ENCODE data around the gene UFSP2.

Gene UFSP2

DNA sequence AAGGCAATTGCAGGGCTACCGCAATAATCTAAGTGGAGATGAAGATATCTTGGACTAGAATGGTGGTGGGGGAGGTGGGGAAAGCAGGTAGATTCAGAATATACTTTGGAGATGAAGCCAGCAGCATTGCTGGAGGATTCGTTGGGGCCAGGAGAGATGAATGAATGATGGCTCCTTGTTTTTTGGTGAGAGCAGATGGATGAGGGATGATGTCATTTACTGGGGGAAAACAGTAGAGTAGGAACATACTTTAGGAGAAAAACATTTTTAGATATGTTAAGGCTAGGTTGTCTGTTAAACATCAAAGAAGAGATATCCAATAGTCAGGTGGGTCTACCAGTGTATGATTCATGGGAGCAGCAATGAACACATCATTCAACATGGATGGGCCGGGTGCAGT lies 39.9 kb upstream of the UFSP2 start:
- H3K4me2 ChIP-seq (ENCODE audit: low read depth, low read length, poor library complexity, severe bottlenecking), result no peak overlapping the region
- H3K79me2 ChIP-seq (ENCODE audit: insufficient read depth, low read length), result peaks cover 40% of the 10 kb centered on the region
- H3F3A ChIP-seq (ENCODE audit: insufficient read depth), result peaks cover 11% of the 10 kb centered on the region; the same call in 1 of the 2 replicates
- no peak overlapping the region for H3K27ac ChIP-seq (ENCODE audit: low read depth, low read length)
- no peaks in the 10 kb centered on the region for H3K9me2 ChIP-seq (replicated peaks; ENCODE audit: insufficient read depth, low read length)
- no peak overlapping the region for H3K4me3 ChIP-seq (ENCODE audit: insufficient read depth, low read length, poor library complexity, severe bottlenecking)
- TF ChIP-seq, protein P1, sequence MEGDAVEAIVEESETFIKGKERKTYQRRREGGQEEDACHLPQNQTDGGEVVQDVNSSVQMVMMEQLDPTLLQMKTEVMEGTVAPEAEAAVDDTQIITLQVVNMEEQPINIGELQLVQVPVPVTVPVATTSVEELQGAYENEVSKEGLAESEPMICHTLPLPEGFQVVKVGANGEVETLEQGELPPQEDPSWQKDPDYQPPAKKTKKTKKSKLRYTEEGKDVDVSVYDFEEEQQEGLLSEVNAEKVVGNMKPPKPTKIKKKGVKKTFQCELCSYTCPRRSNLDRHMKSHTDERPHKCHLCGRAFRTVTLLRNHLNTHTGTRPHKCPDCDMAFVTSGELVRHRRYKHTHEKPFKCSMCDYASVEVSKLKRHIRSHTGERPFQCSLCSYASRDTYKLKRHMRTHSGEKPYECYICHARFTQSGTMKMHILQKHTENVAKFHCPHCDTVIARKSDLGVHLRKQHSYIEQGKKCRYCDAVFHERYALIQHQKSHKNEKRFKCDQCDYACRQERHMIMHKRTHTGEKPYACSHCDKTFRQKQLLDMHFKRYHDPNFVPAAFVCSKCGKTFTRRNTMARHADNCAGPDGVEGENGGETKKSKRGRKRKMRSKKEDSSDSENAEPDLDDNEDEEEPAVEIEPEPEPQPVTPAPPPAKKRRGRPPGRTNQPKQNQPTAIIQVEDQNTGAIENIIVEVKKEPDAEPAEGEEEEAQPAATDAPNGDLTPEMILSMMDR (IDR thresholded peaks at IDR 0.05; ENCODE audit: insufficient read depth, low read length, poor library complexity, severe bottlenecking), result no peak
- no peak for TF ChIP-seq EZH2phosphoT487 (conservative IDR thresholded peaks at IDR 0.05; ENCODE audit: low read length)
- H4K20me1 ChIP-seq (ENCODE audit: low read depth, low read length), result no peaks in the 10 kb centered on the region
- H3K27me3 ChIP-seq (ENCODE audit: low read length), result no peaks in the 10 kb centered on the region
- H3K36me3 ChIP-seq (ENCODE audit: low read length), result peaks cover 18% of the 10 kb centered on the region
- H3K9me3 ChIP-seq (ENCODE audit: insufficient read depth, low read length), result no peaks in the 10 kb centered on the region
- H2AFZ ChIP-seq (ENCODE audit: low read depth, low read length, severe bottlenecking), result no peak overlapping the region
- no peak overlapping the region for H3K9ac ChIP-seq (ENCODE audit: low read length)

DNA sequence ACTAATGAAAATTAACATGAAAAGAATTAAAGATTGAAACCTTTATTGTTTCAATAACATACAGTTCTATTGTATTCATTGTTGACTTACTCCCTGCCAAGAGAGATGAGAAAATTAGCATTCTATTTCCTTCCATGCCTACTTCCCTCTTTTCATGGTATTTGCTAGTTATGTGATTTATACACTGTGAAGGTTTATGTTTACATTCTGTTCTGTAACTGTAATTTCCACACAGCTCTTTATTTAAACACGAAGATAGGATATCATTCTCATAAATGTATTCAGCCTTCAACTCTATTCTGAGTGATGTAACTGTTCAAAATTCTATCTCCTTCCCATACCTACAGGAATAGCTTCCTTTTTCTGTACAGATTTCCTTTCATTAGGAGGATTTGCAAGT lies 39.1 kb upstream of the UFSP2 start:
- Histone ChIP-seq H3K9me2 (replicated peaks; ENCODE audit: insufficient read depth, low read length) (no peaks in the 10 kb centered on the region), H3K27me3 (ENCODE audit: low read length) (no peaks in the 10 kb centered on the region), H3K79me2 (ENCODE audit: insufficient read depth, low read length) (peaks cover 32% of the 10 kb centered on the region), H3K4me2 (ENCODE audit: low read depth, low read length, poor library complexity, severe bottlenecking) (no peak overlapping the region), H3K36me3 (ENCODE audit: low read length) (peaks cover 27% of the 10 kb centered on the region), H3K4me3 (ENCODE audit: insufficient read depth, low read length, poor library complexity, severe bottlenecking) (no peak overlapping the region), H3K27ac (ENCODE audit: low read depth, low read length) (no peak overlapping the region), H2AFZ (ENCODE audit: low read depth, low read length, severe bottlenecking) (no peak overlapping the region), H3F3A (ENCODE audit: insufficient read depth) (peaks cover 2% of the 10 kb centered on the region; the same call in 1 of the 2 replicates), H4K20me1 (ENCODE audit: low read depth, low read length) (no peaks in the 10 kb centered on the region), H3K9ac (ENCODE audit: low read length) (no peak overlapping the region), H3K9me3 (ENCODE audit: insufficient read depth, low read length) (no peaks in the 10 kb centered on the region)
- no peak for TF ChIP-seq EZH2phosphoT487 (conservative IDR thresholded peaks at IDR 0.05; ENCODE audit: low read length)
- TF ChIP-seq, protein P1 (IDR thresholded peaks at IDR 0.05; ENCODE audit: insufficient read depth, low read length, poor library complexity, severe bottlenecking), result no peak

DNA sequence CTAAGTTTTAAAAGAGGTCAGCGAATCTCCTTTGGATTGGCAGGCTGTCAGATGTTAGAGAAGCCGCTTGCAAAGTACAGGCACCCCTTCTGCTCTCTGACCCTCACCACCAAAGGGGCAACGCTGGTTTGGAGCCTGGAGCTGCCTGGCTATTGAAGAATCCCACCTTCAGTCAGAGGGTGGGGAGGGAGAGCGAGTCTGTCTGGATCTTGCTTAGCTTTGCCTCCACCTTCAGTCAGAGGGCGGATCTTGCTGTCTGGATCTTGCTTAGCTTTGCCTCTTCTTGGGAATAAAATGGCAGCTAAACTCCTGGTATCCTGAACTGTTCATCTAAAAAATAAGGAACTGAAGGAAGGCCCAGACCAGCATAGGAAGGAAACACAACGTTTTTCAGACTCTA lies 38.4 kb upstream of the UFSP2 start:
- H3K36me3 ChIP-seq (ENCODE audit: low read length), result peaks cover 34% of the 10 kb centered on the region
- H3K79me2 ChIP-seq (ENCODE audit: insufficient read depth, low read length), result peaks cover 25% of the 10 kb centered on the region
- no peak overlapping the region for H3K9ac ChIP-seq (ENCODE audit: low read length)
- no peak overlapping the region for H2AFZ ChIP-seq (ENCODE audit: low read depth, low read length, severe bottlenecking)
- no peak overlapping the region for H3K4me2 ChIP-seq (ENCODE audit: low read depth, low read length, poor library complexity, severe bottlenecking)
- H3K4me3 ChIP-seq (ENCODE audit: insufficient read depth, low read length, poor library complexity, severe bottlenecking), result no peak overlapping the region
- no peaks in the 10 kb centered on the region for H3K9me2 ChIP-seq (replicated peaks; ENCODE audit: insufficient read depth, low read length)
- no peak overlapping the region for H3K27ac ChIP-seq (ENCODE audit: low read depth, low read length)
- TF ChIP-seq, protein P1 (IDR thresholded peaks at IDR 0.05; ENCODE audit: insufficient read depth, low read length, poor library complexity, severe bottlenecking), result no peak
- TF ChIP-seq EZH2phosphoT487 (conservative IDR thresholded peaks at IDR 0.05; ENCODE audit: low read length), result no peak
- H4K20me1 ChIP-seq (ENCODE audit: low read depth, low read length), result no peaks in the 10 kb centered on the region
- 0 out of 2 replicates have a peak, but pooled peaks cover under 1% of the 10 kb centered on the region for H3F3A ChIP-seq (ENCODE audit: insufficient read depth)
- no peaks in the 10 kb centered on the region for H3K27me3 ChIP-seq (ENCODE audit: low read length)
- H3K9me3 ChIP-seq (ENCODE audit: insufficient read depth, low read length), result no peaks in the 10 kb centered on the region

All from SU-DHL-6 (cell line).